Measurements from ENCODE around the gene NCR3LG1. TPM values are rescaled to one million over a fixed set of nuclear protein-coding genes. Genes with fewer than 3 reads are reported as not detected.

NCR3LG1 gene
- total RNA-seq, 1 donor from 2014 or later, result 1.1 TPM

GRCh38 chr11:17328871-17329494, 22.6 kb upstream of the NCR3LG1 start:
- no peak overlapping the region for H3K4me3 Mint-ChIP-seq
- POLR2A ChIA-PET, result no interaction called here
- DNase-seq (no peak), ATAC-seq (ENCODE audit: low read depth) (no peak)
- TF ChIP-seq CTCF (IDR thresholded peaks at IDR 0.05), result no peak
- H3K27me3 Mint-ChIP-seq, result no peaks in the 10 kb centered on the region
- H3K36me3 Mint-ChIP-seq (ENCODE audit: low read depth), result peaks cover 9% of the 10 kb centered on the region
- no peak overlapping the region for H3K27ac Mint-ChIP-seq
- H3K9me3 Mint-ChIP-seq, result peaks cover 2% of the 10 kb centered on the region
- intact Hi-C loops (cut with micrococcal nuclease), result no loop called here
- CTCF ChIA-PET, result no interaction called here
- H3K4me1 Mint-ChIP-seq, result no peaks in the 10 kb centered on the region

- no peak for TF ChIP-seq CTCF (IDR thresholded peaks at IDR 0.05)
- ChIA-PET POLR2A (no interaction called here), CTCF (no interaction called here)
- no peak for ATAC-seq (ENCODE audit: low read depth)
- peaks cover under 1% of the 10 kb centered on the region for H3K36me3 Mint-ChIP-seq (ENCODE audit: low read depth)
- no peak for DNase-seq
- no peaks in the 10 kb centered on the region for H3K4me1 Mint-ChIP-seq
- intact Hi-C loops (cut with micrococcal nuclease), result no loop called here
- H3K9me3 Mint-ChIP-seq, result no peaks in the 10 kb centered on the region
- H3K4me3 Mint-ChIP-seq, result no peak overlapping the region
- H3K27me3 Mint-ChIP-seq, result no peaks in the 10 kb centered on the region
- no peak overlapping the region for H3K27ac Mint-ChIP-seq
These were observed 19.9 kb upstream of the NCR3LG1 start for GRCh38 chr11:17331669-17332068.

- Mint-ChIP-seq H3K27ac (no peak overlapping the region), H3K27me3 (no peaks in the 10 kb centered on the region), H3K36me3 (ENCODE audit: low read depth) (no peaks in the 10 kb centered on the region), H3K4me1 (no peaks in the 10 kb centered on the region), H3K9me3 (no peaks in the 10 kb centered on the region), H3K4me3 (no peak overlapping the region)
- ATAC-seq (ENCODE audit: low read depth) (no peak), DNase-seq (no peak)
- TF ChIP-seq CTCF (IDR thresholded peaks at IDR 0.05), result no peak
- ChIA-PET POLR2A (no interaction called here), CTCF (no interaction called here)
- intact Hi-C loops (cut with micrococcal nuclease), result no loop called here
These were observed 17.6 kb upstream of the NCR3LG1 start for GRCh38 chr11:17333799-17334586.

GRCh38 chr11:17343257-17343656, 8.3 kb upstream of the NCR3LG1 start:
- POLR2A ChIA-PET, result no interaction called here
- H3K27ac Mint-ChIP-seq, result no peak overlapping the region
- CTCF ChIA-PET, result no interaction called here
- H3K27me3 Mint-ChIP-seq, result no peaks in the 10 kb centered on the region
- no peak for TF ChIP-seq CTCF (IDR thresholded peaks at IDR 0.05)
- no peaks in the 10 kb centered on the region for H3K36me3 Mint-ChIP-seq (ENCODE audit: low read depth)
- no peaks in the 10 kb centered on the region for H3K4me1 Mint-ChIP-seq
- H3K4me3 Mint-ChIP-seq, result no peak overlapping the region
- intact Hi-C loops (cut with micrococcal nuclease), result no loop called here
- DNase-seq, result no peak
- H3K9me3 Mint-ChIP-seq, result no peaks in the 10 kb centered on the region
- ATAC-seq (ENCODE audit: low read depth), result no peak

- Mint-ChIP-seq H3K9me3 (no peaks in the 10 kb centered on the region), H3K4me1 (no peaks in the 10 kb centered on the region), H3K27ac (no peak overlapping the region), H3K27me3 (no peaks in the 10 kb centered on the region), H3K4me3 (no peak overlapping the region), H3K36me3 (ENCODE audit: low read depth) (no peaks in the 10 kb centered on the region)
- ATAC-seq (ENCODE audit: low read depth) (no peak), DNase-seq (no peak)
- no peak for TF ChIP-seq CTCF (IDR thresholded peaks at IDR 0.05)
- ChIA-PET CTCF (no interaction called here), POLR2A (no interaction called here)
- intact Hi-C loops (cut with micrococcal nuclease), result no loop called here
These were observed 7.7 kb upstream of the NCR3LG1 start for GRCh38 chr11:17343907-17344306.

Measured in activated B cell treated with CpG ODN at 0.5 μM for 24 hours (primary cell).